Activated CD4-positive, alpha-beta T cell treated with anti-CD3 and anti-CD28 coated beads for 36 hours (primary cell): ENCODE data around the gene PRDM5. TPM values are rescaled to one million over a fixed set of nuclear protein-coding genes. Genes with fewer than 3 reads are reported as not detected.

Source experiments
- ATAC-seq: fragments of 200-7000 bp; cut with Tn5 transposase; one replicate; pipeline ENCODE4 v1.10.0; 2021; ENCODE audit warnings: mild to moderate bottlenecking, moderate library complexity
- CTCF ChIA-PET: fragments of 350-600 bp; sonication (Branson Sonifier 250); formaldehyde crosslinking; loops from one replicate; lab custom pipeline; 2021; ENCODE audit warnings: antibody characterized with exemption; lab: Charles Lee
- POLR2A ChIA-PET: fragments of 350-600 bp; sonication (Branson Sonifier 250); formaldehyde crosslinking; loops from one replicate; lab custom pipeline; 2021; ENCODE audit warnings: antibody characterized with exemption, inconsistent platforms; lab: Charles Lee
- DNase-seq: peaks from one replicate; pipeline ENCODE4 v3.0.0-alpha.2; 2020
- H3K27ac Mint-ChIP-seq: one replicate; pipeline ENCODE4 v1.8.0; 2021; ENCODE audit warnings: mixed read lengths
- H3K27me3 Mint-ChIP-seq: one replicate; pipeline ENCODE4 v1.8.0; 2021; ENCODE audit warnings: mixed read lengths
- H3K36me3 Mint-ChIP-seq: one replicate; pipeline ENCODE4 v1.8.0; 2021; ENCODE audit warnings: low read depth, mixed read lengths
- H3K4me1 Mint-ChIP-seq: one replicate; pipeline ENCODE4 v1.8.0; 2021; ENCODE audit warnings: mixed read lengths
- H3K4me3 Mint-ChIP-seq: one replicate; pipeline ENCODE4 v1.8.0; 2021; ENCODE audit warnings: mild to moderate bottlenecking, moderate library complexity, mixed read lengths
- H3K9me3 Mint-ChIP-seq: one replicate; pipeline ENCODE4 v1.8.0; 2021; ENCODE audit warnings: low read depth, mixed read lengths
- intact Hi-C, 2 experiments: fragments of 100-400 bp; cut with DNase I in 1 of 2; cut with micrococcal nuclease in 1 of 2; formaldehyde crosslinking; loops; one replicate each; pipeline versions ENCODE4 v1.14.2 to v1.15.1; 2022 to 2024; cut with DNase I, micrococcal nuclease
- total RNA-seq, 2 experiments: library from RNA; stranded (reverse); gene quantifications; one replicate each; pipeline ENCODE4 v1.2.3, GENCODE V29; 2021

Gene PRDM5
- total RNA-seq, 2 experiments from 2014 or later, result 0.05 TPM; not detected in 1

DNA sequence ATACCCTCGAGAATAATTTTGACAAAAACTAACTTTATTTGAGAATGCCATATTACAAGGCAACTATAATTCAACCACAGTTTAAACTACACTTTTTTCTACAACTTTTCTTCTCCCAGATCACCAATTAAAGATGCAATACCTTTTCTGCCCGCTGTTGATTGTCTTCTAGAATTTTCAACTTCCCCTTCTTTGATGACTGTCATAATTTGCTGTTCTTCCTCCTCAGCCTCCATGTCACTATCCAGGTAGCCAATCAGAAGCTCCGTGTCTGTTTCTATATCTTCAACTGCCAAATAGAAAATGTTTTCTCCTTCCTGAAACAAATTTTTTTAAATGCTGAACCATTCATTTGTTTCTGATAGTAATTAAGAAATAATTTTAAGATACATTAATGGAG lies 101.5 kb downstream of the PRDM5 start:
- intact Hi-C loops, result no loop called here
- ATAC-seq (no peak), DNase-seq (no peak)
- Mint-ChIP-seq H3K4me3 (no peak overlapping the region), H3K36me3 (no peaks in the 10 kb centered on the region), H3K27me3 (peaks cover 4% of the 10 kb centered on the region), H3K27ac (no peak overlapping the region), H3K9me3 (no peaks in the 10 kb centered on the region), H3K4me1 (peaks cover 5% of the 10 kb centered on the region)
- POLR2A ChIA-PET, result no interaction called here
- CTCF ChIA-PET, result no interaction called here

DNA sequence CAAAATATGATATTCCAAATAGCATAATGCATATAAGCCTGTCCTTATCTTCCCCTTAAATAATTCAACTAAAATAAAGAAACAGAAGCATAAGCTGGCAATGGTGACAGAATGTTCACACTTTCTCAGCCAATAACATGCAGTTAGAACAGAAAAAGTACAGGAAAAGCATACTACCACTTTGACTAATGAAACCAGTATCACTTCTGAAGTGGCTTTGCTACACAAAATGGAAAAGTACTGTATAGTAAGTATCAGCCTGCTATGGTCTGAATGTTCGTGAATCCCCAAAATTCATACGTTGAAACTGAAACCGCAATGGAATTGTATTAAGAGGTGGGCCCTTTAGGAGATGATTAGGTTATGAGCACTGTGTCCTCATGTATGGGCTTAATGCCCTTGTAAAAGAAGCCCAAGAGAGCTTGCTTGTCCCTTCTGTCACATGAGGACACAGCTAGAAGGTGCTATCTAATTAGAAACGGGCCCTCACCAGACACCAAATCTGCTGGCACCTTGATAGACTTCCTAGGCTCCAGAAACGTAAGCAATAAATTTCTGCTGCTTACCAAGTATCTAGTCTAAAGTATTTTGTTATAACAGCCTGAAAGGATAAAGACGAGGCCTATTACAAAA lies 102.6 kb downstream of the PRDM5 start:
- intact Hi-C loops, result loop anchor here in 1 of 2 experiments (1.0 kb wide), 1 partner anchor 25 kb away; no protein-coding TSS in a partner anchor
- Mint-ChIP-seq H3K4me3 (no peak overlapping the region), H3K27me3 (peaks cover 2% of the 10 kb centered on the region), H3K9me3 (no peaks in the 10 kb centered on the region), H3K4me1 (peaks cover 5% of the 10 kb centered on the region), H3K27ac (no peak overlapping the region), H3K36me3 (no peaks in the 10 kb centered on the region)
- ATAC-seq, result peak; percentile 88
- ChIA-PET CTCF (interaction anchor here (0.6 to 1.3 kb wide), 2 partner anchors 12 to 25 kb away, joined by 3 to 4 read pairs; no protein-coding TSS in a partner anchor), POLR2A (no interaction called here)
- DNase-seq, result no peak

GRCh38 chr4:120816296-120816965 lies 106.1 kb downstream of the PRDM5 start:
- Mint-ChIP-seq H3K27ac (no peak overlapping the region), H3K36me3 (no peaks in the 10 kb centered on the region), H3K4me1 (peaks cover 5% of the 10 kb centered on the region), H3K27me3 (peaks cover 4% of the 10 kb centered on the region), H3K9me3 (no peaks in the 10 kb centered on the region), H3K4me3 (no peak overlapping the region)
- no peak for ATAC-seq
- POLR2A ChIA-PET, result no interaction called here
- DNase-seq, result no peak
- CTCF ChIA-PET, result no interaction called here
- intact Hi-C loops, result no loop called here

DNA sequence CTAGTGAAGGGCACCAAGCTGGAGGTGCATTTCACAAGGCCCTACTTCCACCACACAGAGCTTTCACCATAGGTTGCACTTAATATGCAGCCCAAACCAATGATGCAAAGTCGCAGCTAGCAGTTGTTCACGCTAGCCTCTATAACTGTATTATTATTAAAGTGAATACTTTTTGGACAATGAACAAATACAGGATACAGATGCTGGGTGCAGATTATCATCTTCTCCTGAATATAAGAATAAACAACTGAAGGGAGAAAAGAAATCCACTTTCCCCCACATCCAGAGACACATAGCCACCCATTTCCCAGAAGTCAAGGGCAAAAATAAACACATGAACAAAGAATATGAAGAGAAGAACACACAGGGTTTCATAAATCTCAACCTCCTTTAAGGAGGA lies 107.2 kb downstream of the PRDM5 start:
- CTCF ChIA-PET, result interaction anchor here (0.7 to 1.3 kb wide), 2 partner anchors 15 to 17 kb away, joined by 3 read pairs; no protein-coding TSS in a partner anchor
- no peak overlapping the region for H3K4me3 Mint-ChIP-seq
- peaks cover 4% of the 10 kb centered on the region for H3K27me3 Mint-ChIP-seq
- H3K4me1 Mint-ChIP-seq, result peaks cover 5% of the 10 kb centered on the region
- ATAC-seq (no peak), DNase-seq (no peak)
- POLR2A ChIA-PET, result no interaction called here
- H3K27ac Mint-ChIP-seq, result no peak overlapping the region
- no peaks in the 10 kb centered on the region for H3K9me3 Mint-ChIP-seq
- no peaks in the 10 kb centered on the region for H3K36me3 Mint-ChIP-seq
- intact Hi-C loops, result no loop called here

DNA sequence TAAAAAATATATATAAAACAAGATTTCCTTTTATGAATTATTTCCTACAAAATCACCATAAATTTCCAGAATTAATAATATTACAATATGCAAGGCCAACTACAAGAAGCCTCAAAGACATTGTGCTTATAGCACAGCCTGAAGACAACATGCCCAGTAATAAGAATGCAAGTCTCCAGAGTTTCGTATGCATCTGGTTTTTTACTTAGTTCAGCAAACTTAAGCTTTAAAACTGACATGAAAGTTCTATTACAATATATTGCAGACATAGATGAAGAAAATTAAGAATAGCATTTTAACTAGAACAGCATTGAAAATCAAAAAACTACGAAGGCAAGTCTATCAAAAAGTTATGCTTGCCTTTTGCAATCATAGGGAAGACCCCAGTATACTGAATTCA lies 107.6 kb downstream of the PRDM5 start:
- H3K9me3 Mint-ChIP-seq, result peaks cover 3% of the 10 kb centered on the region
- H3K4me1 Mint-ChIP-seq, result peaks cover 3% of the 10 kb centered on the region
- no peak for DNase-seq
- peaks cover 4% of the 10 kb centered on the region for H3K27me3 Mint-ChIP-seq
- ChIA-PET CTCF (interaction anchor here (0.7 to 1.3 kb wide), 2 partner anchors 15 to 16 kb away, joined by 3 read pairs; no protein-coding TSS in a partner anchor), POLR2A (no interaction called here)
- ATAC-seq, result no peak
- no peaks in the 10 kb centered on the region for H3K36me3 Mint-ChIP-seq
- no peak overlapping the region for H3K4me3 Mint-ChIP-seq
- no peak overlapping the region for H3K27ac Mint-ChIP-seq
- intact Hi-C loops, result loop anchor here in 1 of 2 experiments (5.0 kb wide), 1 partner anchor 658 kb away; no protein-coding TSS in a partner anchor

- ChIA-PET POLR2A (no interaction called here), CTCF (interaction anchor here (1.3 kb wide), 1 partner anchor 34 kb away, joined by 3 read pairs; no protein-coding TSS in a partner anchor)
- Mint-ChIP-seq H3K27me3 (peaks cover 4% of the 10 kb centered on the region), H3K27ac (no peak overlapping the region), H3K4me3 (no peak overlapping the region), H3K4me1 (no peaks in the 10 kb centered on the region), H3K9me3 (peaks cover 10% of the 10 kb centered on the region), H3K36me3 (no peaks in the 10 kb centered on the region)
- DNase-seq (no peak), ATAC-seq (no peak)
- intact Hi-C loops, result loop anchor here in 1 of 2 experiments (5.0 kb wide), 1 partner anchor 655 kb away; no protein-coding TSS in a partner anchor
These were observed 110.3 kb downstream of the PRDM5 start for GRCh38 chr4:120812216-120812615.

DNA sequence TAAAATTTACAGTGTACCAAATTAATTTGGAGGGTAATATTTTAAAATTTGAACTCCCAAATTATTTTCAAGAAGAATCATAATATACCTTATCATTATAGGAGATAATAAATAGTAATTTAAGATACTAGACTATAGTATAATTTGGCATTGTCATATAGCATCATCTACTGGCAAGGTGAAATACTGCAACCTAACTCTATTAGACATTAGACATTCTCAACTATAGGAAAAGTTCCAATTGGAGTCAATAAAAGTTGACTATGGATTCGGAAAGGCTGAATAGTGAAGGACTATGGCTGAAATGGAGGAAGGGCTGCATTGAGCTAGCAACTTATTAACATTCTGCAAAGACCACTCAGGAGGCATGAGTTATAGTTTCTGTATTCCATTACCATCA lies 113.0 kb downstream of the PRDM5 start:
- no peak overlapping the region for H3K27ac Mint-ChIP-seq
- no peak overlapping the region for H3K4me3 Mint-ChIP-seq
- no peaks in the 10 kb centered on the region for H3K36me3 Mint-ChIP-seq
- no peak for DNase-seq
- H3K4me1 Mint-ChIP-seq, result no peaks in the 10 kb centered on the region
- ATAC-seq, result no peak
- ChIA-PET POLR2A (no interaction called here), CTCF (interaction anchor here (0.6 to 0.9 kb wide), 2 partner anchors 53 to 467 kb away, joined by 3 read pairs; no protein-coding TSS in a partner anchor)
- intact Hi-C loops, result no loop called here
- peaks cover 6% of the 10 kb centered on the region for H3K27me3 Mint-ChIP-seq
- peaks cover 15% of the 10 kb centered on the region for H3K9me3 Mint-ChIP-seq

DNA sequence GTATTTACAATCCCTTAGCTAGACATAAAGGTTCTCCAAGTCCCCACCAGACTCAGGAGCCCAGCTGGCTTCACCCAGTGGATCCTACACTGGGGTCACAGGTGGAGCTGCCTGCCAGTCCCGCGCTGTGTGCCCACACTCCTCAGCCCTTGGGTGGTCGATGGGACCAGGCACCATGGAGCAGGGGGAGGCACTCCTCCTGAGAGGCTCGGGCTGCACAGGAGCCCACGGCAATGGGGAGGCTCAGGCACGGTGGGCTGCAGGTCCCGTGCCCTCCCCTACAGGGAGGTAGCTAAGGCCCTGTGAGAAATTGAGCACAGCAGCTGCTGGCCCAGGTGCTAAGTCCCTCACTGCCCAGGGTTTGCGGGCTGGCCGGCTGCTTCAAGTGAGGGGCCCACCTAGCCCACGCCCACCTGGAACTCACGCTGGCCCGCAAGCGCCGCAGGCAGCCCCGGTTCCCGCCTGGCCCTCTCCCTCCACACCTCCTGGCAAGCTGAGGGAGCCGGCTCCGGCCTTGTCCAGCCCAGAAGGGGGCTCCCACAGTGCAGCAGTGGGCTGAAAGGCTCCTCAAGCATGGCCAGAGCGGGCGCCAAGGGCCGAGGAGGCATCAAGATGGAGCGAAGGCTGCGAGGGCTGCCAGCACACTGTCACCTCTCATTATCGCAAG lies 113.9 kb downstream of the PRDM5 start:
- Mint-ChIP-seq H3K27me3 (peaks cover 10% of the 10 kb centered on the region), H3K36me3 (no peaks in the 10 kb centered on the region), H3K9me3 (peaks cover 15% of the 10 kb centered on the region), H3K4me1 (no peaks in the 10 kb centered on the region), H3K4me3 (no peak overlapping the region), H3K27ac (no peak overlapping the region)
- intact Hi-C loops, result no loop called here
- ChIA-PET POLR2A (no interaction called here), CTCF (interaction anchor here (0.7 kb wide), 1 partner anchor 664 kb away, joined by 3 read pairs; no protein-coding TSS in a partner anchor)
- no peak for ATAC-seq
- no peak for DNase-seq

GRCh38 chr4:120801137-120801758 lies 121.3 kb downstream of the PRDM5 start:
- Mint-ChIP-seq H3K9me3 (peaks cover 5% of the 10 kb centered on the region), H3K36me3 (no peaks in the 10 kb centered on the region), H3K27ac (no peak overlapping the region), H3K4me1 (no peaks in the 10 kb centered on the region), H3K27me3 (peaks cover 13% of the 10 kb centered on the region), H3K4me3 (no peak overlapping the region)
- ChIA-PET CTCF (no interaction called here), POLR2A (no interaction called here)
- intact Hi-C loops, result no loop called here
- no peak for ATAC-seq
- no peak for DNase-seq

- H3K4me1 Mint-ChIP-seq, result no peaks in the 10 kb centered on the region
- H3K27me3 Mint-ChIP-seq, result peaks cover 6% of the 10 kb centered on the region
- no peak overlapping the region for H3K27ac Mint-ChIP-seq
- ChIA-PET CTCF (interaction anchor here (1.1 kb wide), 1 partner anchor 16 kb away, joined by 3 read pairs; no protein-coding TSS in a partner anchor), POLR2A (no interaction called here)
- ATAC-seq, result no peak
- H3K9me3 Mint-ChIP-seq, result no peaks in the 10 kb centered on the region
- H3K4me3 Mint-ChIP-seq, result no peak overlapping the region
- H3K36me3 Mint-ChIP-seq, result no peaks in the 10 kb centered on the region
- no peak for DNase-seq
- intact Hi-C loops, result no loop called here
These were observed 124.0 kb downstream of the PRDM5 start for GRCh38 chr4:120798570-120798969.

DNA sequence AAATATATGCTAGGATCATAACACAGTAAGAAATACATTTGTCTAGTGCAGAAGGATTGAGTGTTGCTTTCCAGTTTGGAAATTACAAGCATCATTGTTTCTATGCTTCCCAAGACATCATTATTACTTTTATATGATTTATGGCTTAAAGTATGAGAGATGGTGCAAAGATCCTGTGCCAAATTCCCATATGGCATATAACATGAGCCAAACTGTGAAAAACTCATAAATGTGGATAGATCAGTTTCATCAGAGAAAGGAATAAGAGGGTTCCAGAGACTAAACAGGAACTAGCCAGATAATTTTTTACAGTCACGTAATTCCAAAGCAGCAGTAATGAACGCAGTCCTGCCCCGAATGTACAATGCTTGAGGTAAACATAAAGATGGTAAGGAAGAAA lies 126.3 kb downstream of the PRDM5 start:
- POLR2A ChIA-PET, result no interaction called here
- Mint-ChIP-seq H3K27me3 (peaks cover 4% of the 10 kb centered on the region), H3K4me3 (no peak overlapping the region), H3K27ac (no peak overlapping the region), H3K9me3 (peaks cover 2% of the 10 kb centered on the region), H3K4me1 (peaks cover 11% of the 10 kb centered on the region), H3K36me3 (no peaks in the 10 kb centered on the region)
- ATAC-seq (no peak), DNase-seq (no peak)
- CTCF ChIA-PET, result no interaction called here
- intact Hi-C loops, result no loop called here
